HEK293 (cell line): ENCODE measurements around the gene CPSF6.

ENCODE experiments used
- CTCF ChIP-seq: fragments of 450-650 bp; formaldehyde crosslinking; IDR thresholded peaks from 2 replicates; pipeline ENCODE4 v1.5.1; 2016; ENCODE audit warnings: missing biosample characterization, missing genetic modification characterization
- EGR2 ChIP-seq: fragments of 450-650 bp; formaldehyde crosslinking; IDR thresholded peaks from 2 replicates; pipeline ENCODE4 v1.5.1; 2016; ENCODE audit warnings: low read depth, missing biosample characterization, missing genetic modification characterization
- GLIS1 ChIP-seq: fragments of 450-650 bp; formaldehyde crosslinking; IDR thresholded peaks from 2 replicates; pipeline ENCODE4 v1.5.1; 2016; ENCODE audit warnings: missing biosample characterization, missing genetic modification characterization
- HOXC10 ChIP-seq: sonication (generic); formaldehyde crosslinking; IDR thresholded peaks from 2 replicates; pipeline ENCODE4 v1.8.1; 2023; ENCODE audit warnings: mild to moderate bottlenecking, missing genetic modification reagents
- HOXD13 ChIP-seq: sonication (generic); formaldehyde crosslinking; IDR thresholded peaks from 2 replicates; pipeline ENCODE4 v1.8.0; 2022; ENCODE audit warnings: missing genetic modification reagents, borderline replicate concordance
- IKZF3 ChIP-seq: fragments of 450-650 bp; IDR thresholded peaks from 2 replicates; pipeline ENCODE4 v1.5.0; 2018; ENCODE audit warnings: missing biosample characterization, mild to moderate bottlenecking, missing genetic modification characterization, moderate library complexity
- KLF7 ChIP-seq: fragments of 450-650 bp; formaldehyde crosslinking; IDR thresholded peaks from 2 replicates; pipeline ENCODE4 v1.5.1; 2016; ENCODE audit warnings: missing biosample characterization, missing genetic modification characterization, borderline replicate concordance
- PATZ1 ChIP-seq: fragments of 450-650 bp; formaldehyde crosslinking; IDR thresholded peaks from 2 replicates; pipeline ENCODE4 v1.5.1; 2016; ENCODE audit warnings: missing biosample characterization, missing genetic modification characterization
- SCRT2 ChIP-seq: fragments of 450-650 bp; formaldehyde crosslinking; IDR thresholded peaks from 2 replicates; pipeline ENCODE4 v1.5.1; 2016; ENCODE audit warnings: missing biosample characterization, missing genetic modification characterization
- YY2 ChIP-seq: fragments of 450-650 bp; formaldehyde crosslinking; IDR thresholded peaks from 2 replicates; pipeline ENCODE4 v1.5.1; 2016; ENCODE audit warnings: missing biosample characterization, missing genetic modification characterization
- ZNF138 ChIP-seq: fragments of 450-650 bp; formaldehyde crosslinking; IDR thresholded peaks from 2 replicates; pipeline ENCODE4 v1.5.1; 2016; ENCODE audit warnings: missing biosample characterization, missing genetic modification characterization, borderline replicate concordance
- ZNF175 ChIP-seq: fragments of 450-650 bp; formaldehyde crosslinking; IDR thresholded peaks from 2 replicates; pipeline ENCODE4 v1.5.1; 2016; ENCODE audit warnings: missing biosample characterization, missing genetic modification characterization
- ZNF214 ChIP-seq: fragments of 450-650 bp; formaldehyde crosslinking; IDR thresholded peaks from 2 replicates; pipeline ENCODE4 v1.5.1; 2017; ENCODE audit warnings: missing biosample characterization, mild to moderate bottlenecking, missing genetic modification characterization, borderline replicate concordance
- ZNF433 ChIP-seq: fragments of 450-650 bp; formaldehyde crosslinking; IDR thresholded peaks from 2 replicates; pipeline ENCODE4 v1.5.1; 2016; ENCODE audit warnings: missing biosample characterization, missing genetic modification characterization, low read depth
- ZNF518A ChIP-seq: fragments of 450-650 bp; formaldehyde crosslinking; conservative IDR thresholded peaks from 2 replicates; pipeline ENCODE4 v1.5.1; 2016; ENCODE audit warnings: low read depth, missing biosample characterization, missing genetic modification characterization
- ZNF596 ChIP-seq: fragments of 450-650 bp; IDR thresholded peaks from 2 replicates; pipeline ENCODE4 v1.5.0; 2018; ENCODE audit warnings: missing biosample characterization, mild to moderate bottlenecking, missing genetic modification characterization, moderate library complexity
- ZNF610 ChIP-seq: fragments of 450-650 bp; formaldehyde crosslinking; IDR thresholded peaks from 2 replicates; pipeline ENCODE4 v1.5.1; 2016; ENCODE audit warnings: missing biosample characterization, missing genetic modification characterization, borderline replicate concordance
- ZNF660 ChIP-seq: fragments of 450-650 bp; IDR thresholded peaks from 2 replicates; pipeline ENCODE4 v1.5.1; 2018; ENCODE audit warnings: missing biosample characterization, mild to moderate bottlenecking, missing genetic modification characterization
- ZNF664 ChIP-seq: fragments of 450-650 bp; formaldehyde crosslinking; IDR thresholded peaks from 2 replicates; pipeline ENCODE4 v1.5.1; 2016; ENCODE audit warnings: missing biosample characterization, missing genetic modification characterization
- ZNF701 ChIP-seq: fragments of 450-650 bp; formaldehyde crosslinking; IDR thresholded peaks from 2 replicates; pipeline ENCODE4 v1.5.1; 2016; ENCODE audit warnings: missing biosample characterization, missing genetic modification characterization
- ZNF776 ChIP-seq: fragments of 450-650 bp; formaldehyde crosslinking; IDR thresholded peaks from 2 replicates; pipeline ENCODE4 v1.5.0; 2017; ENCODE audit warnings: missing biosample characterization, missing genetic modification characterization, borderline replicate concordance
- ZSCAN30 ChIP-seq: fragments of 450-650 bp; IDR thresholded peaks from 2 replicates; pipeline ENCODE4 v1.5.1; 2018; ENCODE audit warnings: missing biosample characterization, mild to moderate bottlenecking, missing genetic modification characterization, moderate library complexity
- TF ChIP-seq, protein P1 (sequence below): fragments of 450-650 bp; formaldehyde crosslinking; optimal IDR thresholded peaks from 2 replicates; pipeline ENCODE3; 2016; ENCODE audit warnings: missing biosample characterization, mild to moderate bottlenecking, missing genetic modification characterization
- TF ChIP-seq, protein P2 (sequence below): fragments of 450-650 bp; formaldehyde crosslinking; IDR thresholded peaks from 2 replicates; pipeline ENCODE4 v1.5.1; 2017; ENCODE audit warnings: missing biosample characterization, missing genetic modification characterization

CPSF6 gene

DNA sequence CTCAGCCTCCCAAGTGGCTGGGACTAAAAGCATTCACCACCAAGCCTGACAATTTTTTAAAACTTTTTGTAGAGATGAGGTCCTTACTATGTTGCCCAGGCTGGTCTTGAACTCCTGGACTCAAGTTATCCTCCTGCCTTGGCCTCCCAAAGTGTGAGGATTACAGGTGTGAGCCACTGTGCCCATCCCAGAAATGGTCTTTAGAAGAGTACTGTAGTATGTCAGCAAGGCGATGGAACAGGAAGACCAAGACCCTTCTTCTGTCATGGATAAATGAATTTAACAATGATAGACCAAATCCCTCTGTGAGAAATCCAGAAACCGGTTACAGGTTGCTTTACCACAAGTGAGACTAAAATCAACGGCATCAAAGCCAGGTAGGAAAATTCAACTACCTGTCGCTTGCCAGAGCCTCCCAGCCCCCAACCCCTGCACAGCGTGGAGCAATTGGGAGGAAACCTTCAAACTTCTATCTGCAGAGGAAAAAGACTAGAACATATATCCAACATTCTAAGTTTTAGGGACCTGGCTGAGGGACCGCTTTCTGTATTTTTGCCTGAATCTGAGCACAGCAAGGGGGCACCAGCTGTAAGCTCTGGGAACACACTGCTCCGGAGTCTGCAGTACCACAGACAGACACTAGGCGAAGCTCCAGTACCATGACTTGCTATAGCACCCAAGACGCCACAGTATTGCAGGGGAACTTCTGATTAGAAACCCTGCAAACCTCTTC, 51.3 kb downstream of the CPSF6 start (continued):
- TF ChIP-seq, protein P1, sequence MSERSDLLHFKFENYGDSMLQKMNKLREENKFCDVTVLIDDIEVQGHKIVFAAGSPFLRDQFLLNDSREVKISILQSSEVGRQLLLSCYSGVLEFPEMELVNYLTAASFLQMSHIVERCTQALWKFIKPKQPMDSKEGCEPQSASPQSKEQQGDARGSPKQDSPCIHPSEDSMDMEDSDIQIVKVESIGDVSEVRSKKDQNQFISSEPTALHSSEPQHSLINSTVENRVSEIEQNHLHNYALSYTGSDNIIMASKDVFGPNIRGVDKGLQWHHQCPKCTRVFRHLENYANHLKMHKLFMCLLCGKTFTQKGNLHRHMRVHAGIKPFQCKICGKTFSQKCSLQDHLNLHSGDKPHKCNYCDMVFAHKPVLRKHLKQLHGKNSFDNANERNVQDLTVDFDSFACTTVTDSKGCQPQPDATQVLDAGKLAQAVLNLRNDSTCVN: no peak
- no peak for TF ChIP-seq HOXD13 (CRISPR knock-in tag)
- TF ChIP-seq ZNF660 (tag by site-specific recombination): peak; percentile 67; the same call in 1 of the 2 replicates
- TF ChIP-seq ZNF701 (tag by site-specific recombination): no peak
- peak; percentile 97 for TF ChIP-seq SCRT2 (tag by site-specific recombination)
- TF ChIP-seq, protein P2, sequence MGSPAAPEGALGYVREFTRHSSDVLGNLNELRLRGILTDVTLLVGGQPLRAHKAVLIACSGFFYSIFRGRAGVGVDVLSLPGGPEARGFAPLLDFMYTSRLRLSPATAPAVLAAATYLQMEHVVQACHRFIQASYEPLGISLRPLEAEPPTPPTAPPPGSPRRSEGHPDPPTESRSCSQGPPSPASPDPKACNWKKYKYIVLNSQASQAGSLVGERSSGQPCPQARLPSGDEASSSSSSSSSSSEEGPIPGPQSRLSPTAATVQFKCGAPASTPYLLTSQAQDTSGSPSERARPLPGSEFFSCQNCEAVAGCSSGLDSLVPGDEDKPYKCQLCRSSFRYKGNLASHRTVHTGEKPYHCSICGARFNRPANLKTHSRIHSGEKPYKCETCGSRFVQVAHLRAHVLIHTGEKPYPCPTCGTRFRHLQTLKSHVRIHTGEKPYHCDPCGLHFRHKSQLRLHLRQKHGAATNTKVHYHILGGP: no peak
- TF ChIP-seq ZNF776 (tag by site-specific recombination): no peak
- TF ChIP-seq CTCF: peak; percentile 88
- TF ChIP-seq ZNF518A: no peak
- peak; percentile 63; the same call in 1 of the 2 replicates for TF ChIP-seq ZSCAN30
- no peak for TF ChIP-seq EGR2
- peak; percentile 30; the same call in 1 of the 2 replicates for TF ChIP-seq GLIS1 (tag by site-specific recombination)
- 0 out of 2 replicates have a peak, but pooled peaks have one; percentile 28 for TF ChIP-seq IKZF3 (tag by site-specific recombination)
- TF ChIP-seq ZNF610 (tag by site-specific recombination): no peak
- no peak for TF ChIP-seq ZNF175 (tag by site-specific recombination)
- TF ChIP-seq ZNF138 (tag by site-specific recombination): no peak
- no peak for TF ChIP-seq ZNF433
- TF ChIP-seq KLF7 (tag by site-specific recombination): no peak
- TF ChIP-seq YY2 (tag by site-specific recombination): no peak
- TF ChIP-seq HOXC10 (CRISPR knock-in tag): no peak
- TF ChIP-seq ZNF596 (tag by site-specific recombination): no peak
- TF ChIP-seq ZNF214 (tag by site-specific recombination): no peak
- no peak for TF ChIP-seq ZNF664 (tag by site-specific recombination)
- TF ChIP-seq PATZ1 (tag by site-specific recombination): no peak
